Measurements from ENCODE around the gene ZFYVE26.
"Not testable (repeated sequence)": the region's sequence is repeated elsewhere in the genome, so short reads cannot be mapped to it uniquely, and the experiment has no call there.

ZFYVE26 gene

DNA sequence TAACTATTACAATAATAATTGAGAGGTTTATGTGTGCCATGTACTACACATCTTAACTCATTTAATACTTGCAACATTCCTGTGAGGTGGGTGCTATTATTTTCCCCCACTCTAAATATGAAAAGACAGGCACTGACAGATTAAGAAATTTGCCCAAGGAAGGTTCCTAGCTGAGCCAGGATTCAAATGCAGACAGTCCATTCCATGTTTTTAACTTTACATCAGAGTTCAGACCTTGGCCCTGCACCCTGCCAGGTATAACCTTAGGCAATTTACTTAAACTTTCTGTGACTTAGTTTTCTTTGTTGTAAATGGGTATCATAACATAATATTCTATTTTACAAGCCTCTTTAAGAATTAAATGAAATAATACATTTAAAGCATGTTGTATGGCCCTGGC is 88.1 kb downstream of the ZFYVE26 start:
- TF ChIP-seq, protein P1, sequence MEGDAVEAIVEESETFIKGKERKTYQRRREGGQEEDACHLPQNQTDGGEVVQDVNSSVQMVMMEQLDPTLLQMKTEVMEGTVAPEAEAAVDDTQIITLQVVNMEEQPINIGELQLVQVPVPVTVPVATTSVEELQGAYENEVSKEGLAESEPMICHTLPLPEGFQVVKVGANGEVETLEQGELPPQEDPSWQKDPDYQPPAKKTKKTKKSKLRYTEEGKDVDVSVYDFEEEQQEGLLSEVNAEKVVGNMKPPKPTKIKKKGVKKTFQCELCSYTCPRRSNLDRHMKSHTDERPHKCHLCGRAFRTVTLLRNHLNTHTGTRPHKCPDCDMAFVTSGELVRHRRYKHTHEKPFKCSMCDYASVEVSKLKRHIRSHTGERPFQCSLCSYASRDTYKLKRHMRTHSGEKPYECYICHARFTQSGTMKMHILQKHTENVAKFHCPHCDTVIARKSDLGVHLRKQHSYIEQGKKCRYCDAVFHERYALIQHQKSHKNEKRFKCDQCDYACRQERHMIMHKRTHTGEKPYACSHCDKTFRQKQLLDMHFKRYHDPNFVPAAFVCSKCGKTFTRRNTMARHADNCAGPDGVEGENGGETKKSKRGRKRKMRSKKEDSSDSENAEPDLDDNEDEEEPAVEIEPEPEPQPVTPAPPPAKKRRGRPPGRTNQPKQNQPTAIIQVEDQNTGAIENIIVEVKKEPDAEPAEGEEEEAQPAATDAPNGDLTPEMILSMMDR (IDR thresholded peaks at IDR 0.05; ENCODE audit: borderline replicate concordance, insufficient read depth, low read depth, low read length), result no peak
- no peak overlapping the region for H3K4me3 ChIP-seq (ENCODE audit: low read depth, low read length)

- no peak overlapping the region for H3K4me3 ChIP-seq (ENCODE audit: low read depth, low read length)
- TF ChIP-seq, protein P1 (IDR thresholded peaks at IDR 0.05; ENCODE audit: borderline replicate concordance, insufficient read depth, low read depth, low read length), result no peak
These were observed 89.0 kb downstream of the ZFYVE26 start for GRCh38 chr14:67727361-67727760.

GRCh38 chr14:67725171-67725570 is 91.2 kb downstream of the ZFYVE26 start:
- TF ChIP-seq, protein P1 (IDR thresholded peaks at IDR 0.05; ENCODE audit: borderline replicate concordance, insufficient read depth, low read depth, low read length), result no peak

GRCh38 chr14:67722293-67722692 is 94.1 kb downstream of the ZFYVE26 start:
- H3K4me3 ChIP-seq (ENCODE audit: low read depth, low read length), result no peak overlapping the region
- TF ChIP-seq, protein P1 (IDR thresholded peaks at IDR 0.05; ENCODE audit: borderline replicate concordance, insufficient read depth, low read depth, low read length), result no peak

More at GRCh38 chr14:67725171-67725570, 91.2 kb downstream of the ZFYVE26 start:
- no peak overlapping the region for H3K4me3 ChIP-seq (ENCODE audit: low read depth, low read length)

GRCh38 chr14:67721875-67722274 is 94.5 kb downstream of the ZFYVE26 start:
- H3K4me3 ChIP-seq (ENCODE audit: low read depth, low read length), result no peak overlapping the region
- TF ChIP-seq, protein P1 (IDR thresholded peaks at IDR 0.05; ENCODE audit: borderline replicate concordance, insufficient read depth, low read depth, low read length), result no peak

DNA sequence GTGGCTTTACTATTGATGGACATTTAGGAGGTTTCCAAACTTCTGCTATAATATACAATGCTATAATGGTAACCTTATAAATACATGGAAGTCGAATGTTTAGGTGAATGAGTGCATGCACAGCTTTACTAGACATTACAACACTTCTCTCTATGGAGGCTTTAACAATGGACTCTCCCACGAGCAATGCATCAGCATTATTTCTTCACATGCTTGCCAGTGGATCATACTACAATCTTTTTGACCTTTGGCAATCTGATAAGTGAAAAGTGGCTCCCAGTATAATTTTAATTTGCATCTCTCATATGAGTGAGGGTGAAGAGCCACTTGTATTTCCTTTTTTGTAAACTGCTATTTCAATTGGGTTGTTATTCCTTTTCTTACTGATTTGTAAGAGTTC is 96.5 kb downstream of the ZFYVE26 start:
- TF ChIP-seq, protein P1 (IDR thresholded peaks at IDR 0.05; ENCODE audit: borderline replicate concordance, insufficient read depth, low read depth, low read length), result no peak
- no peak overlapping the region for H3K4me3 ChIP-seq (ENCODE audit: low read depth, low read length)

- not testable (repeated sequence) for H3K4me3 ChIP-seq (ENCODE audit: low read depth, low read length)
These were observed 97.0 kb downstream of the ZFYVE26 start for GRCh38 chr14:67719385-67719784.

- TF ChIP-seq, protein P1 (IDR thresholded peaks at IDR 0.05; ENCODE audit: borderline replicate concordance, insufficient read depth, low read depth, low read length), result no peak
- no peak overlapping the region for H3K4me3 ChIP-seq (ENCODE audit: low read depth, low read length)
These were observed 98.1 kb downstream of the ZFYVE26 start for GRCh38 chr14:67718265-67718664.

All from GM12875 (cell line).